HG03565 (cell line): ENCODE results near the gene PPOX.

Experiments
- ATAC-seq: cut with Tn5 transposase; IDR thresholded peaks from one replicate; pipeline ENCODE4 v1.9.1; 2021; ENCODE audit warnings: mild to moderate bottlenecking, moderate library complexity; ENCODE audit not compliant: unreplicated experiment

The PPOX gene

DNA sequence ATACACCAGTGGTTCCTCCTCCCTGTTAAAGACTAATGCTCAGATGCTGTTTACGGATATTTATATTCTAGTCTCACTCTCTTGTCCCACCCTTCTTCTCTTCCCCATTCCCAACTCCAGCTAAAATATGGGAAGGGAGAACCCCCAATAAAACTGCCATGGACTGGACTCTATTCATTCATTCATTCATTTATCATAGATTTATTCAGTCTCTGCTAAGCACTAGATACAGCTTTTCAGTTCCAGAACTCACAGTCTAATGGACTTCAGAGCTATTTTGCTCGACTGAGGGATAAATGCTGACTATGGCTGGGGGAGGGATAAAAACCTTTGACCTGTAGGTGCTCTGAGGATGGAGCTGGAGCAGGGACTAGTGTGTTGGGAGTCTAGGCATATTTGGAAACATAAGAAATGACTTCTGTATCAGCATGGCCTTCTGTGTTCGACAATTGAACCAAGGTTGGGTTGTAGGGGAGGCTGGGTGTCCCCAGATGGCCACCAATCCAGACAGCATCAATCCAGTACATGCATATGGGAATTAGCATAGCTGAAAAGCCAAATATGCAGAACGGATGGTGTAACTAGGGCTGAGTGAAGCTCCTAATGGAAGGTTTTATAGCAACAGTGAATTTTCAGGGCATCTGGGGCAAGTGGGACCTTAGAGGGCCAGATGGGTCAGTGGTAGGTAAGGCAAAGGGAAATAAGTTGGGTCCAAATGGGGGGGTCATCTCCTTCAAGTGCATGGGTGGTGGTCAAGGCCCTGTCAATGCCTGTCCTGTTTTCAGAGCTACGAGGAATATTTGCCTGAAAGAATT, 53.1 kb downstream of the PPOX start:
- no peak for ATAC-seq

DNA sequence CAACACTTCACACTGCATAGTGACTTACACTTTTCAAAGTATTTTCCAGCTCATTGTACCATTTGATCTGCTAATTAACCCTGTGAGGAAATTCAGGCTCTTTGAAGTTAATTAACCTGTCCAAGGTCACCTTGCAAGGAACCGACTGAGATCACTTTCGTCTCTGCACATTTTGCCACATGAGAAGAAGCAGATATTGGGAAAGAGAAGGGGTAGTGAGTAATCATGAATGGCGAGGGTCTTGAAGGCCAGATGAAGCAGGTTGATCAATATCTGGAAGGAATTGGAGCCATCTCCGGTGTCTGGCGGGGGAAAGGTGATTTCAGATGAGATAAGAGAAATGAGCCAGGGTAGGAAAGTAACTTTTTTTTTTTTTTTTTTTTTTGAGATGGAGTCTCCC, 53.8 kb downstream of the PPOX start:
- ATAC-seq: no peak
